ENCODE results near the gene MITF. TPM values are rescaled to one million over a fixed set of nuclear protein-coding genes. Genes with fewer than 3 reads are reported as not detected.

MITF gene
- polyA plus RNA-seq, 1 donor from 2014 or later = not detected

DNA sequence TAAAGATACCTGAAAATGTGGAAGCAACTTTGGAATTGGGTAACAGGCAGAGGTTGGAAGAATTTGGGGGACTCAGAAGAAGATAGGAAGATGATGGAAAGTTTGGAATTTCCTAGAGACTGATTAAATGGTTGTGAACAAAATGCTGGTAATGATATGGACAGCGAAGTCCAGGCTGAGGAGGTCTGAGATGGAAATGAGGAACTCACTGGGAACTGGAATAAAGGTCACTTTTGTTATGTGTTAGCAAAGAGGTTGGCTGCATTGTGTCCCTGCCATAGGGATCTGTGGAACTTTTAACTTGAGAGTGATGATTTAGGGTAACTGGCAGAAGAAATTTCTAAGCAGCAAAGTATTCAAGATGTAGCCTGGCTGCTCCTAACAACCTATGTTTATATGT, 13.0 kb downstream of the MITF start:
- peaks cover 7% of the 10 kb centered on the region for H3K9me3 ChIP-seq (ENCODE audit: low read length)
- H2AFZ ChIP-seq (ENCODE audit: low read depth, low read length) = no peak overlapping the region
- H3K4me3 ChIP-seq (ENCODE audit: low read length) = no peak overlapping the region
- H3K27me3 ChIP-seq (ENCODE audit: insufficient read depth, low read depth, low read length) = no peaks in the 10 kb centered on the region
- H3K4me2 ChIP-seq (ENCODE audit: low read length) = no peak overlapping the region
- TF ChIP-seq RAD21 (conservative IDR thresholded peaks at IDR 0.05) = no peak
- no peak for TF ChIP-seq TAF1 (IDR thresholded peaks at IDR 0.05; ENCODE audit: low read depth)
- no peak for TF ChIP-seq POLR2AphosphoS5 (IDR thresholded peaks at IDR 0.05)
- no peak for TF ChIP-seq EP300 (conservative IDR thresholded peaks at IDR 0.05; ENCODE audit: poor library complexity, severe bottlenecking)
- H3K9ac ChIP-seq (ENCODE audit: low read length) = no peak overlapping the region
- no peak overlapping the region for H3K27ac ChIP-seq (ENCODE audit: low read length)
- no peaks in the 10 kb centered on the region for H3F3A ChIP-seq (ENCODE audit: insufficient read depth, low read length, poor library complexity, severe bottlenecking)
- no peaks in the 10 kb centered on the region for H3K36me3 ChIP-seq (ENCODE audit: insufficient read depth, low read length)
- H3K79me2 ChIP-seq (replicated peaks; ENCODE audit: insufficient read depth, low read length) = no peaks in the 10 kb centered on the region
- H4K20me1 ChIP-seq (ENCODE audit: insufficient read depth) = no peaks in the 10 kb centered on the region
- no peaks in the 10 kb centered on the region for H3K9me2 ChIP-seq (ENCODE audit: insufficient read depth, low read length)

DNA sequence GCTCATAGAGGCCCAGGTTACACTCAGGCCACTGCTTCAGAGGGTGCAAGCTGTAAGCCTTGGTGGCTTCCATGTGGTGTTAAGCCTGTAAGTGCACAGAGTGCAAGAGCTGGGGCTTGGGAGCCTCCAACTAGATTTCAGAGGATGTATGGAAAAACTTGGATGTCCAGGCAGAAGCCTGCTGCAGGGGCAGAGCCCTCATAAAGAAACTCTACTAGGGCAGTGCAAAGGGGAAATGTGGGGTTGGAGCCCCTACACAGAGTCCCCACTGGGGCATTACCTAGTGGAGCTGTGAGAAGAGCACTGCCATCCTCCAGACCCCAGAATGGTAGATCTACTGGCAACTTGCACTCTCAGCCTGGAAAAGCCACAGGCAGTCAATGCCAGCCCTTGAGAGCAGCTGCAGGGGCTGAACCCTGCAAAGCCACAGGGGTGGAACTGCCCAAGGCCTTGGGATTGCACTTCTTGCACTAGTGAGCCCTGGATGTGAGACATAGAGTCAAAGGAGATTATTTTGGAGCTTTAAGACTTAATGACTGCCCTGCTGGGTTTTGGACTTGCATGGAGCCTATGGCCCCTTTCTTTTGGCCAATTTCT, 14.0 kb downstream of the MITF start:
- no peaks in the 10 kb centered on the region for H3F3A ChIP-seq (ENCODE audit: insufficient read depth, low read length, poor library complexity, severe bottlenecking)
- TF ChIP-seq EP300 (conservative IDR thresholded peaks at IDR 0.05; ENCODE audit: poor library complexity, severe bottlenecking) = no peak
- TF ChIP-seq TAF1 (IDR thresholded peaks at IDR 0.05; ENCODE audit: low read depth) = no peak
- no peak overlapping the region for H3K9ac ChIP-seq (ENCODE audit: low read length)
- H4K20me1 ChIP-seq (ENCODE audit: insufficient read depth) = no peaks in the 10 kb centered on the region
- H3K79me2 ChIP-seq (replicated peaks; ENCODE audit: insufficient read depth, low read length) = no peaks in the 10 kb centered on the region
- no peak overlapping the region for H3K4me3 ChIP-seq (ENCODE audit: low read length)
- H3K4me2 ChIP-seq (ENCODE audit: low read length) = no peak overlapping the region
- H2AFZ ChIP-seq (ENCODE audit: low read depth, low read length) = no peak overlapping the region
- no peaks in the 10 kb centered on the region for H3K9me2 ChIP-seq (ENCODE audit: insufficient read depth, low read length)
- H3K36me3 ChIP-seq (ENCODE audit: insufficient read depth, low read length) = no peaks in the 10 kb centered on the region
- peaks cover 7% of the 10 kb centered on the region for H3K9me3 ChIP-seq (ENCODE audit: low read length)
- no peak overlapping the region for H3K27ac ChIP-seq (ENCODE audit: low read length)
- no peaks in the 10 kb centered on the region for H3K27me3 ChIP-seq (ENCODE audit: insufficient read depth, low read depth, low read length)

DNA sequence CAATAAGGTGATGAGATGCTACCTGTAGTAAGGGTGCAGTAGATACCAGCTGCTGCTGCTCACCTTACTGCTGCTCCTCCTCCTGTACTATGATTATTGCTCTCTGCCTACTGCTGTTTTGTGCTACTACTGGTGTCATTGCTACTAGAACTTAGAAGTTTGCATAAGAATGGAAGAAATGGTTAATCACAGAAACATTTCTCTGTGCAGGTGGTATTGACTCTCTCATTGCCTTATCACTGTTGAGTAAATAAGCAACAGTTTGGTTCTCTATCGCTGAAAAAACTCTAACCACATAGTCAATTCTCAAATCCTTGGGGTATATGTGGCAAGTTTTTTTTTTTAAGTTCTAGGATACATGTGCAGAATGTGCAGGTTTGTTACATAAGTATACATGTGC, 16.5 kb downstream of the MITF start:
- H4K20me1 ChIP-seq (ENCODE audit: insufficient read depth) = no peaks in the 10 kb centered on the region
- no peaks in the 10 kb centered on the region for H3K79me2 ChIP-seq (replicated peaks; ENCODE audit: insufficient read depth, low read length)
- no peak for TF ChIP-seq SMC3 (conservative IDR thresholded peaks at IDR 0.05; ENCODE audit: poor library complexity)
- TF ChIP-seq RAD21 (conservative IDR thresholded peaks at IDR 0.05) = no peak
- TF ChIP-seq, protein P1, sequence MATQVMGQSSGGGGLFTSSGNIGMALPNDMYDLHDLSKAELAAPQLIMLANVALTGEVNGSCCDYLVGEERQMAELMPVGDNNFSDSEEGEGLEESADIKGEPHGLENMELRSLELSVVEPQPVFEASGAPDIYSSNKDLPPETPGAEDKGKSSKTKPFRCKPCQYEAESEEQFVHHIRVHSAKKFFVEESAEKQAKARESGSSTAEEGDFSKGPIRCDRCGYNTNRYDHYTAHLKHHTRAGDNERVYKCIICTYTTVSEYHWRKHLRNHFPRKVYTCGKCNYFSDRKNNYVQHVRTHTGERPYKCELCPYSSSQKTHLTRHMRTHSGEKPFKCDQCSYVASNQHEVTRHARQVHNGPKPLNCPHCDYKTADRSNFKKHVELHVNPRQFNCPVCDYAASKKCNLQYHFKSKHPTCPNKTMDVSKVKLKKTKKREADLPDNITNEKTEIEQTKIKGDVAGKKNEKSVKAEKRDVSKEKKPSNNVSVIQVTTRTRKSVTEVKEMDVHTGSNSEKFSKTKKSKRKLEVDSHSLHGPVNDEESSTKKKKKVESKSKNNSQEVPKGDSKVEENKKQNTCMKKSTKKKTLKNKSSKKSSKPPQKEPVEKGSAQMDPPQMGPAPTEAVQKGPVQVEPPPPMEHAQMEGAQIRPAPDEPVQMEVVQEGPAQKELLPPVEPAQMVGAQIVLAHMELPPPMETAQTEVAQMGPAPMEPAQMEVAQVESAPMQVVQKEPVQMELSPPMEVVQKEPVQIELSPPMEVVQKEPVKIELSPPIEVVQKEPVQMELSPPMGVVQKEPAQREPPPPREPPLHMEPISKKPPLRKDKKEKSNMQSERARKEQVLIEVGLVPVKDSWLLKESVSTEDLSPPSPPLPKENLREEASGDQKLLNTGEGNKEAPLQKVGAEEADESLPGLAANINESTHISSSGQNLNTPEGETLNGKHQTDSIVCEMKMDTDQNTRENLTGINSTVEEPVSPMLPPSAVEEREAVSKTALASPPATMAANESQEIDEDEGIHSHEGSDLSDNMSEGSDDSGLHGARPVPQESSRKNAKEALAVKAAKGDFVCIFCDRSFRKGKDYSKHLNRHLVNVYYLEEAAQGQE (IDR thresholded peaks at IDR 0.05; ENCODE audit: borderline replicate concordance) = no peak
- TF ChIP-seq, protein P2, sequence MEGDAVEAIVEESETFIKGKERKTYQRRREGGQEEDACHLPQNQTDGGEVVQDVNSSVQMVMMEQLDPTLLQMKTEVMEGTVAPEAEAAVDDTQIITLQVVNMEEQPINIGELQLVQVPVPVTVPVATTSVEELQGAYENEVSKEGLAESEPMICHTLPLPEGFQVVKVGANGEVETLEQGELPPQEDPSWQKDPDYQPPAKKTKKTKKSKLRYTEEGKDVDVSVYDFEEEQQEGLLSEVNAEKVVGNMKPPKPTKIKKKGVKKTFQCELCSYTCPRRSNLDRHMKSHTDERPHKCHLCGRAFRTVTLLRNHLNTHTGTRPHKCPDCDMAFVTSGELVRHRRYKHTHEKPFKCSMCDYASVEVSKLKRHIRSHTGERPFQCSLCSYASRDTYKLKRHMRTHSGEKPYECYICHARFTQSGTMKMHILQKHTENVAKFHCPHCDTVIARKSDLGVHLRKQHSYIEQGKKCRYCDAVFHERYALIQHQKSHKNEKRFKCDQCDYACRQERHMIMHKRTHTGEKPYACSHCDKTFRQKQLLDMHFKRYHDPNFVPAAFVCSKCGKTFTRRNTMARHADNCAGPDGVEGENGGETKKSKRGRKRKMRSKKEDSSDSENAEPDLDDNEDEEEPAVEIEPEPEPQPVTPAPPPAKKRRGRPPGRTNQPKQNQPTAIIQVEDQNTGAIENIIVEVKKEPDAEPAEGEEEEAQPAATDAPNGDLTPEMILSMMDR (IDR thresholded peaks at IDR 0.05; ENCODE audit: poor library complexity, severe bottlenecking) = no peak
- no peak for TF ChIP-seq MXI1 (conservative IDR thresholded peaks at IDR 0.05; ENCODE audit: poor library complexity, severe bottlenecking)
- TF ChIP-seq EP300 (conservative IDR thresholded peaks at IDR 0.05; ENCODE audit: poor library complexity, severe bottlenecking) = no peak
- TF ChIP-seq TAF1 (IDR thresholded peaks at IDR 0.05; ENCODE audit: low read depth) = no peak
- no peak for TF ChIP-seq EZH2 (IDR thresholded peaks at IDR 0.05; ENCODE audit: borderline replicate concordance, insufficient read depth, low read length, poor library complexity, severe bottlenecking)
- no peak for TF ChIP-seq POLR2AphosphoS5 (IDR thresholded peaks at IDR 0.05)
- no peak overlapping the region for H3K4me3 ChIP-seq (ENCODE audit: low read length)
- H3K9me3 ChIP-seq (ENCODE audit: low read length) = peaks cover 7% of the 10 kb centered on the region
- no peaks in the 10 kb centered on the region for H3F3A ChIP-seq (ENCODE audit: insufficient read depth, low read length, poor library complexity, severe bottlenecking)
- H3K4me2 ChIP-seq (ENCODE audit: low read length) = no peak overlapping the region
- H3K27me3 ChIP-seq (ENCODE audit: insufficient read depth, low read depth, low read length) = no peaks in the 10 kb centered on the region
- H3K27ac ChIP-seq (ENCODE audit: low read length) = no peak overlapping the region
- no peak overlapping the region for H2AFZ ChIP-seq (ENCODE audit: low read depth, low read length)
- H3K36me3 ChIP-seq (ENCODE audit: insufficient read depth, low read length) = no peaks in the 10 kb centered on the region
- H3K9me2 ChIP-seq (ENCODE audit: insufficient read depth, low read length) = no peaks in the 10 kb centered on the region
- no peak overlapping the region for H3K9ac ChIP-seq (ENCODE audit: low read length)
